ENCODE data around the gene GNG13. TPM values are rescaled to one million over a fixed set of nuclear protein-coding genes. Genes with fewer than 3 reads are reported as not detected.

The GNG13 gene
- total and polyA plus RNA-seq, 8 donors, result not detected

GRCh38 chr16:802461-802860, 1.9 kb upstream of the GNG13 start:
- no peak for TF ChIP-seq POLR2A (IDR thresholded peaks at IDR 0.05)
- no peak for TF ChIP-seq EP300 (IDR thresholded peaks at IDR 0.05)
- TF ChIP-seq CTCF (IDR thresholded peaks at IDR 0.05), result no peak
- TF ChIP-seq POLR2AphosphoS5 (IDR thresholded peaks at IDR 0.05), result no peak

GRCh38 chr16:801584-802363, 1.2 kb upstream of the GNG13 start:
- Histone ChIP-seq H3K36me3 (no peaks in the 10 kb centered on the region), H3K9me3 (peaks cover 0 to 4% (median 0%) of the 10 kb centered on the region in 4 donors), H3K27ac (no peak overlapping the region), H3K27me3 (peaks cover 7 to 84% (median 47%) of the 10 kb centered on the region in 3 donors), H3K4me1 (peaks cover 0 to 23% (median 14%) of the 10 kb centered on the region in 4 donors), H3K4me3 (no peak overlapping the region)
- TF ChIP-seq POLR2A (IDR thresholded peaks at IDR 0.05) (no peak), POLR2AphosphoS5 (IDR thresholded peaks at IDR 0.05) (no peak), EP300 (IDR thresholded peaks at IDR 0.05) (no peak), CTCF (IDR thresholded peaks at IDR 0.05) (no peak)
- WGBS, 5 donors, result 44 to 60% (median 51%) methylated on average over 7 to 22 of the region's 22 CpGs
- intact Hi-C loops (cut with DNase I; ENCODE audit: low total_unique reads), result no loop called here
- DNase-seq, result no peak

More at GRCh38 chr16:802461-802860, 1.9 kb upstream of the GNG13 start:
- H3K27me3 ChIP-seq, result peaks cover 5 to 77% (median 47%) of the 10 kb centered on the region in 3 donors
- WGBS, 5 donors, result 60 to 74% (median 61%) methylated on average over 2 to 7 of the region's 7 CpGs
- H3K27ac ChIP-seq, result no peak overlapping the region
- H3K4me3 ChIP-seq, result no peak overlapping the region
- intact Hi-C loops (cut with DNase I; ENCODE audit: low total_unique reads), result no loop called here
- no peak for DNase-seq
- peaks cover 0 to 27% (median 16%) of the 10 kb centered on the region in 4 donors for H3K4me1 ChIP-seq
- H3K36me3 ChIP-seq, result no peaks in the 10 kb centered on the region
- peaks cover 0 to 4% (median 0%) of the 10 kb centered on the region in 4 donors for H3K9me3 ChIP-seq

- Histone ChIP-seq H3K36me3 (no peaks in the 10 kb centered on the region), H3K27me3 (peaks cover 7 to 92% (median 47%) of the 10 kb centered on the region in 3 donors), H3K9me3 (peaks cover 0 to 4% (median 0%) of the 10 kb centered on the region in 4 donors), H3K4me3 (no peak overlapping the region), H3K27ac (no peak overlapping the region), H3K4me1 (peaks cover 0 to 16% (median 7%) of the 10 kb centered on the region in 4 donors)
- intact Hi-C loops (cut with DNase I; ENCODE audit: low total_unique reads), result no loop called here
- DNase-seq, result no peak
- TF ChIP-seq POLR2A (IDR thresholded peaks at IDR 0.05) (no peak), EP300 (IDR thresholded peaks at IDR 0.05) (no peak), CTCF (IDR thresholded peaks at IDR 0.05) (no peak), POLR2AphosphoS5 (IDR thresholded peaks at IDR 0.05) (no peak)
- WGBS, 5 donors, result 8 to 15% (median 14%) methylated on average over 5 to 17 of the region's 17 CpGs
Observed at GRCh38 chr16:800834-801511, 439 bp upstream of the GNG13 start.

- Histone ChIP-seq H3K4me3 (no peak overlapping the region), H3K27ac (no peak overlapping the region), H3K36me3 (peaks cover 0 to under 1% (median 0%) of the 10 kb centered on the region in 4 donors), H3K4me1 (peaks cover 0 to 12% (median 2%) of the 10 kb centered on the region in 4 donors), H3K27me3 (peaks cover 7 to 88% (median 47%) of the 10 kb centered on the region in 3 donors), H3K9me3 (peaks cover 0 to 4% (median 0%) of the 10 kb centered on the region in 4 donors)
- DNase-seq, result no peak
- intact Hi-C loops (cut with DNase I; ENCODE audit: low total_unique reads), result no loop called here
- WGBS, 5 donors, result 44 to 64% (median 49%) methylated on average over 10 to 22 of the region's 22 CpGs
- TF ChIP-seq POLR2A (IDR thresholded peaks at IDR 0.05) (no peak), CTCF (IDR thresholded peaks at IDR 0.05) (no peak), POLR2AphosphoS5 (IDR thresholded peaks at IDR 0.05) (no peak), EP300 (IDR thresholded peaks at IDR 0.05) (no peak)
Observed at GRCh38 chr16:799111-799947, 1.2 kb downstream of the GNG13 start.

All from stomach (tissue), 9 donors.